ENCODE measurements around the gene IRAK4. TPM values are rescaled to one million over a fixed set of nuclear protein-coding genes. Genes with fewer than 3 reads are reported as not detected.

Gene IRAK4
- total RNA-seq, 1 donor from 2014 or later = 23.6 TPM

GRCh38 chr12:43754015-43754414, 4.7 kb upstream of the IRAK4 start:
- Histone ChIP-seq H3K4me3 (no peak overlapping the region), H3K4me2 (no peak overlapping the region), H3K9ac (no peak overlapping the region), H3F3A (ENCODE audit: low read depth) (peaks cover 2% of the 10 kb centered on the region), H2AFZ (replicated peaks) (no peak overlapping the region), H3K79me2 (ENCODE audit: low read depth) (peaks cover 26% of the 10 kb centered on the region), H3K27me3 (no peaks in the 10 kb centered on the region), H4K20me1 (ENCODE audit: low read depth) (no peaks in the 10 kb centered on the region), H3K4me1 (peaks cover 4% of the 10 kb centered on the region), H3K27ac (no peak overlapping the region), H3K36me3 (peaks cover 12% of the 10 kb centered on the region), H3K9me3 (ENCODE audit: low read depth) (no peaks in the 10 kb centered on the region)
- Mint-ChIP-seq H3K9me3 (peaks cover 4% of the 10 kb centered on the region), H3K4me1 (peaks cover 3% of the 10 kb centered on the region), H3K27ac (no peak overlapping the region), H3K36me3 (no peaks in the 10 kb centered on the region), H3K4me3 (no peak overlapping the region), H3K27me3 (ENCODE audit: insufficient read depth, low read depth) (no peaks in the 10 kb centered on the region)
- no peak for DNase-seq (ENCODE audit: low spot score)
- TF ChIP-seq EZH2 (IDR thresholded peaks at IDR 0.05) (no peak), CTCF (IDR thresholded peaks at IDR 0.05) (no peak), EZH2phosphoT487 (IDR thresholded peaks at IDR 0.05) (no peak)

GRCh38 chr12:43758247-43758727, 464 bp upstream of the IRAK4 start:
- H3K27ac ChIP-seq = no peak overlapping the region
- Mint-ChIP-seq H3K27me3 (ENCODE audit: insufficient read depth, low read depth) (peaks cover 2% of the 10 kb centered on the region), H3K4me1 (peaks cover 3% of the 10 kb centered on the region), H3K27ac (no peak overlapping the region), H3K4me3 (peak overlapping the region; percentile 79), H3K36me3 (no peaks in the 10 kb centered on the region), H3K9me3 (peaks cover 4% of the 10 kb centered on the region)
- H3K27me3 ChIP-seq = no peaks in the 10 kb centered on the region
- peak overlapping the region; percentile 69 for H3K4me3 ChIP-seq
- DNase-seq (ENCODE audit: low spot score) = peak; percentile 43
- no peak overlapping the region for H3K9ac ChIP-seq
- H3K79me2 ChIP-seq (ENCODE audit: low read depth) = peaks cover 25% of the 10 kb centered on the region
- H3K36me3 ChIP-seq = peaks cover 12% of the 10 kb centered on the region
- H3K9me3 ChIP-seq (ENCODE audit: low read depth) = no peaks in the 10 kb centered on the region
- H4K20me1 ChIP-seq (ENCODE audit: low read depth) = no peaks in the 10 kb centered on the region
- peak overlapping the region; percentile 72 for H2AFZ ChIP-seq (replicated peaks)
- no peak for TF ChIP-seq EZH2phosphoT487 (IDR thresholded peaks at IDR 0.05)
- no peak for TF ChIP-seq CTCF (IDR thresholded peaks at IDR 0.05)
- no peak for TF ChIP-seq EZH2 (IDR thresholded peaks at IDR 0.05)
- H3F3A ChIP-seq (ENCODE audit: low read depth) = peaks cover 13% of the 10 kb centered on the region
- peaks cover 18% of the 10 kb centered on the region for H3K4me1 ChIP-seq
- peak overlapping the region; percentile 82 for H3K4me2 ChIP-seq

GRCh38 chr12:43760396-43760795, 1.6 kb downstream of the IRAK4 start:
- peaks cover 18% of the 10 kb centered on the region for H3K4me1 ChIP-seq
- no peaks in the 10 kb centered on the region for H3K9me3 ChIP-seq (ENCODE audit: low read depth)
- H3K9me3 Mint-ChIP-seq = peaks cover 4% of the 10 kb centered on the region
- peak overlapping the region; percentile 82 for H3K4me2 ChIP-seq
- H3K4me3 ChIP-seq = no peak overlapping the region
- no peaks in the 10 kb centered on the region for H3K27me3 ChIP-seq
- no peak overlapping the region for H3K4me3 Mint-ChIP-seq
- H3F3A ChIP-seq (ENCODE audit: low read depth) = peaks cover 13% of the 10 kb centered on the region
- H3K27me3 Mint-ChIP-seq (ENCODE audit: insufficient read depth, low read depth) = peaks cover 2% of the 10 kb centered on the region
- DNase-seq (ENCODE audit: low spot score) = no peak
- no peak overlapping the region for H3K9ac ChIP-seq
- H4K20me1 ChIP-seq (ENCODE audit: low read depth) = no peaks in the 10 kb centered on the region
- H3K36me3 Mint-ChIP-seq = no peaks in the 10 kb centered on the region
- no peak overlapping the region for H3K27ac ChIP-seq
- H3K27ac Mint-ChIP-seq = no peak overlapping the region
- TF ChIP-seq EZH2 (IDR thresholded peaks at IDR 0.05) (no peak), EZH2phosphoT487 (IDR thresholded peaks at IDR 0.05) (no peak), CTCF (IDR thresholded peaks at IDR 0.05) (no peak)
- H3K36me3 ChIP-seq = no peaks in the 10 kb centered on the region
- peaks cover 22% of the 10 kb centered on the region for H3K79me2 ChIP-seq (ENCODE audit: low read depth)
- no peak overlapping the region for H2AFZ ChIP-seq (replicated peaks)
- H3K4me1 Mint-ChIP-seq = peaks cover 3% of the 10 kb centered on the region

Data from neural progenitor cell (in vitro differentiated cells).